ENCODE data around the gene AGAP1. TPM values are rescaled to one million over a fixed set of nuclear protein-coding genes. Genes with fewer than 3 reads are reported as not detected.

AGAP1 gene
- total and polyA plus RNA-seq, 4 donors = 2.0 to 8.5 (median 5.4) TPM

DNA sequence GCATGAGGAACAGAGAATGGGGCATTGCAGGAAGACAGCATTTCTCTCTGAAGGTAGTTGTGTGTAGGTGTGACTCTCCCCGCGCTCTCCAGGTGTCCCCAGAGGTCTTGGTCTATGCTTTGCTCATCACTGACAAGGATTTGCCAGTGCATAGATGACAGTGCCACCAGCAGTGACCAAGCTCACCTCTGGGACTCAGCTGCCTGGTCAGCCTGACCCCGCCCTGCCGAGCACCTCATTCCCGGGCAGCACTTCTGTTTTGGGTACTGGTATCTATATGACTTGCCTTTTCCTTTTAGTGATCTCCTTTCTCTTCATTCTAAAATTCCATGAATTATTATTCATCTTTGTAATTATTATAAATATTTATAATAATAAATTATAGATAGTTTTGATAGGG is 615.2 kb downstream of the AGAP1 start:
- H3K27ac ChIP-seq (ENCODE audit: low read depth in 1 of 2, low read length in 2 of 2) = no peak overlapping the region
- H3K4me1 ChIP-seq (ENCODE audit: control insufficient read depth in 4 of 4, insufficient read depth in 4 of 4, low read length in 3 of 4) = no peaks in the 10 kb centered on the region
- H3K27me3 ChIP-seq (ENCODE audit: control insufficient read depth in 4 of 4, insufficient read depth in 4 of 4, low read length in 3 of 4) = no peaks in the 10 kb centered on the region
- DNase-seq (ENCODE audit: low spot score) = no peak
- no peaks in the 10 kb centered on the region for H3K9me3 ChIP-seq (ENCODE audit: control insufficient read depth in 4 of 4, low read length in 3 of 4)
- H3K36me3 ChIP-seq (ENCODE audit: control insufficient read depth in 4 of 4, insufficient read depth in 3 of 4, low read depth in 1 of 4, low read length in 3 of 4) = no peaks in the 10 kb centered on the region
- no peak overlapping the region for H3K4me3 ChIP-seq (ENCODE audit: low read depth in 1 of 3, low read length in 3 of 3)
- WGBS = 97% methylated on average over 5 of the region's 5 CpGs
- no peak overlapping the region for H3K9ac ChIP-seq (ENCODE audit: low read depth in 1 of 2, low read length in 2 of 2)
- TF ChIP-seq JUND (IDR thresholded peaks at IDR 0.05) (no peak), HNF4A (conservative IDR thresholded peaks at IDR 0.05) (no peak), RXRA (IDR thresholded peaks at IDR 0.05) (no peak), EGR1 (IDR thresholded peaks at IDR 0.05; ENCODE audit: low read depth in 2 of 2) (no peak), TAF1 (conservative IDR thresholded peaks at IDR 0.05) (no peak), FOXA2 (IDR thresholded peaks at IDR 0.05) (no peak)

DNA sequence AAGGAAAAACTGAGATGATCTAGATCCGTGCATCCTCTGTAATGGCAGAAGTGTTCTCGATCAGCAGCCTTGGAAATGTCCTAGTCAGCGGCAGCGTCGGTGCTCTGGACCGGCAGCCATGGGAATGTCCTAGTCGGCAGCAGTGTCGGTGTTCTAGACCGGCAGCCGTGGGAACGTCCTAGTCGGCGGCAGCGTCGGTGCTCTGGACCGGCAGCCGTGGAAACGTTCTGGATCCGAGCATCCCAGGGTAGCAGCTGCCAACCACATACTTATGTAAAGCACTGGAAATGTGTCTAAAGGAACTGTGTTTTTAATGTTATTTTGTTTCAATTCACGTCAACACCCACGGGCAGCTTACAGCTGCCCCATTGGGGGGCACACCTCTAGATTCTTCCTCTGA is 615.6 kb downstream of the AGAP1 start:
- TF ChIP-seq SP1 (IDR thresholded peaks at IDR 0.05) (no peak), FOXA1 (IDR thresholded peaks at IDR 0.05) (no peak), EGR1 (IDR thresholded peaks at IDR 0.05; ENCODE audit: low read depth in 2 of 2) (no peak), GABPA (IDR thresholded peaks at IDR 0.05 in 1 of 2, conservative IDR thresholded peaks at IDR 0.05 in 1 of 2) (no peak), FOXA2 (IDR thresholded peaks at IDR 0.05) (no peak), YY1 (IDR thresholded peaks at IDR 0.05) (no peak), RXRA (IDR thresholded peaks at IDR 0.05) (no peak), JUND (IDR thresholded peaks at IDR 0.05) (no peak), HNF4A (conservative IDR thresholded peaks at IDR 0.05) (no peak), RAD21 (IDR thresholded peaks at IDR 0.05) (no peak), NR2F2 (IDR thresholded peaks at IDR 0.05) (no peak)
- TF ChIP-seq, protein P1, sequence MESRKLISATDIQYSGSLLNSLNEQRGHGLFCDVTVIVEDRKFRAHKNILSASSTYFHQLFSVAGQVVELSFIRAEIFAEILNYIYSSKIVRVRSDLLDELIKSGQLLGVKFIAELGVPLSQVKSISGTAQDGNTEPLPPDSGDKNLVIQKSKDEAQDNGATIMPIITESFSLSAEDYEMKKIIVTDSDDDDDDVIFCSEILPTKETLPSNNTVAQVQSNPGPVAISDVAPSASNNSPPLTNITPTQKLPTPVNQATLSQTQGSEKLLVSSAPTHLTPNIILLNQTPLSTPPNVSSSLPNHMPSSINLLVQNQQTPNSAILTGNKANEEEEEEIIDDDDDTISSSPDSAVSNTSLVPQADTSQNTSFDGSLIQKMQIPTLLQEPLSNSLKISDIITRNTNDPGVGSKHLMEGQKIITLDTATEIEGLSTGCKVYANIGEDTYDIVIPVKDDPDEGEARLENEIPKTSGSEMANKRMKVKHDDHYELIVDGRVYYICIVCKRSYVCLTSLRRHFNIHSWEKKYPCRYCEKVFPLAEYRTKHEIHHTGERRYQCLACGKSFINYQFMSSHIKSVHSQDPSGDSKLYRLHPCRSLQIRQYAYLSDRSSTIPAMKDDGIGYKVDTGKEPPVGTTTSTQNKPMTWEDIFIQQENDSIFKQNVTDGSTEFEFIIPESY (IDR thresholded peaks at IDR 0.05) = no peak
- TF ChIP-seq, protein P2, sequence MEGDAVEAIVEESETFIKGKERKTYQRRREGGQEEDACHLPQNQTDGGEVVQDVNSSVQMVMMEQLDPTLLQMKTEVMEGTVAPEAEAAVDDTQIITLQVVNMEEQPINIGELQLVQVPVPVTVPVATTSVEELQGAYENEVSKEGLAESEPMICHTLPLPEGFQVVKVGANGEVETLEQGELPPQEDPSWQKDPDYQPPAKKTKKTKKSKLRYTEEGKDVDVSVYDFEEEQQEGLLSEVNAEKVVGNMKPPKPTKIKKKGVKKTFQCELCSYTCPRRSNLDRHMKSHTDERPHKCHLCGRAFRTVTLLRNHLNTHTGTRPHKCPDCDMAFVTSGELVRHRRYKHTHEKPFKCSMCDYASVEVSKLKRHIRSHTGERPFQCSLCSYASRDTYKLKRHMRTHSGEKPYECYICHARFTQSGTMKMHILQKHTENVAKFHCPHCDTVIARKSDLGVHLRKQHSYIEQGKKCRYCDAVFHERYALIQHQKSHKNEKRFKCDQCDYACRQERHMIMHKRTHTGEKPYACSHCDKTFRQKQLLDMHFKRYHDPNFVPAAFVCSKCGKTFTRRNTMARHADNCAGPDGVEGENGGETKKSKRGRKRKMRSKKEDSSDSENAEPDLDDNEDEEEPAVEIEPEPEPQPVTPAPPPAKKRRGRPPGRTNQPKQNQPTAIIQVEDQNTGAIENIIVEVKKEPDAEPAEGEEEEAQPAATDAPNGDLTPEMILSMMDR (IDR thresholded peaks at IDR 0.05; ENCODE audit: low read depth, low read length, missing input control) = no peak
- TF ChIP-seq, protein P3, sequence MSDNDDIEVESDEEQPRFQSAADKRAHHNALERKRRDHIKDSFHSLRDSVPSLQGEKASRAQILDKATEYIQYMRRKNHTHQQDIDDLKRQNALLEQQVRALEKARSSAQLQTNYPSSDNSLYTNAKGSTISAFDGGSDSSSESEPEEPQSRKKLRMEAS (IDR thresholded peaks at IDR 0.05) = no peak
- TF ChIP-seq, protein P4, sequence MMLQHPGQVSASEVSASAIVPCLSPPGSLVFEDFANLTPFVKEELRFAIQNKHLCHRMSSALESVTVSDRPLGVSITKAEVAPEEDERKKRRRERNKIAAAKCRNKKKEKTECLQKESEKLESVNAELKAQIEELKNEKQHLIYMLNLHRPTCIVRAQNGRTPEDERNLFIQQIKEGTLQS (IDR thresholded peaks at IDR 0.05) = no peak
- WGBS = 96% methylated on average over 21 of the region's 21 CpGs
- H3K4me1 ChIP-seq (ENCODE audit: control insufficient read depth in 4 of 4, insufficient read depth in 4 of 4, low read length in 3 of 4) = no peaks in the 10 kb centered on the region
- no peaks in the 10 kb centered on the region for H3K27me3 ChIP-seq (ENCODE audit: control insufficient read depth in 4 of 4, insufficient read depth in 4 of 4, low read length in 3 of 4)
- no peak for DNase-seq (ENCODE audit: low spot score)
- no peak overlapping the region for H3K4me3 ChIP-seq (ENCODE audit: low read depth in 1 of 3, low read length in 3 of 3)
- H3K36me3 ChIP-seq (ENCODE audit: control insufficient read depth in 4 of 4, insufficient read depth in 3 of 4, low read depth in 1 of 4, low read length in 3 of 4) = no peaks in the 10 kb centered on the region
- H3K9me3 ChIP-seq (ENCODE audit: control insufficient read depth in 4 of 4, low read length in 3 of 4) = no peaks in the 10 kb centered on the region
- no peak overlapping the region for H3K9ac ChIP-seq (ENCODE audit: low read depth in 1 of 2, low read length in 2 of 2)
- no peak overlapping the region for H3K27ac ChIP-seq (ENCODE audit: low read depth in 1 of 2, low read length in 2 of 2)

Data from liver (tissue), 9 donors.